Measurements from ENCODE around the gene GABARAP.
"Not testable (repeated sequence)": the region's sequence is repeated elsewhere in the genome, so short reads cannot be mapped to it uniquely, and the experiment has no call there.

The GABARAP gene

DNA sequence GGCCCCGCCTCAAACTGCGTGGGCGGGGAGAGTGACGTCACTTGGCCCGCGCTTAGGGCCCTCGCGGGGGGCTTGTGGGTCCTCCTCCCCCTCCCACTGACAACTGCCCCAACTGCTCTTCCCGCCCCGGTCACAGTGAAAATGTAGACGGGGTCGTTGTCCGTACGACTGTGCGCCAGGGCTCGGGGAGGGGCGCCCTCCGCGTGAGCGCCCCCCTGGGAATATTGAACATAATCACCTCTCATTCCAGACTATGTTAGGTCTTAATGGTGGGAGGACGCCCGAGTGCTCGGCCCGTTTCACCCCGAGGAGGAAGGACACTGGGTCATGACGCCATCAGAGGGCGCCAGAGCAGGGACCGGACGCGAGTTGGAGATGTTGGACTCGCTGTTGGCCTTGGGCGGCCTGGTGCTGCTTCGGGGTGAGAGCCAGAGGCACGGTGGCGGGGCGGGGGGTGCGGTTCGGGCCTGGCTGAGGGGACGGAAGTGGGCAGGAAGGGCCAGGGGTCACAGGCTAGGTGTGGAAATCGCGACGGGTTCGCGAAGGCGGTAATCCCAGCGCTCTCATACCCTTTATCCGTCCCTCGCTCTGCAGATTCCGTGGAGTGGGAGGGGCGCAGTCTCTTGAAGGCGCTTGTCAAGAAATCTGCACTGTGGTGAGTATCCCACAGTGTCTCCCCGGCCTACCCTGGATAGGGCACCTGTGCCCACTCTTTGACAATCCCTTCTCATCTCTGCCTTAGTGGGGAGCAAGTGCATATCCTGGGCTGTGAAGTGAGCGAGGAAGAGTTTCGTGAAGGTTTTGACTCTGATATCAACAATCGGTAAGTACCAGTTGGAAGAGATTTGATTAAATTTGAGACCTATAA is 10.2 kb upstream of the GABARAP start, which contains the start of gene ELP5:
Gene ELP5 (plus strand): TSS at position 40 of the 868 bp plus-strand sequence. CDS start 336 bp downstream, at position 376.
- FAIRE-seq (no peak), DNase-seq (ENCODE audit: insufficient read length, low spot score) (peak; percentile 93)
- TF ChIP-seq SPI1 (IDR thresholded peaks at IDR 0.05; ENCODE audit: low read depth, low read length) (no peak), PAX5 (IDR thresholded peaks at IDR 0.05; ENCODE audit: insufficient read depth, low read length, severe bottlenecking) (peak; percentile 22), POLR2AphosphoS5 (IDR thresholded peaks at IDR 0.05; ENCODE audit: low read depth, low read length) (peak; percentile 65), POLR2A (IDR thresholded peaks at IDR 0.05; ENCODE audit: low read depth, low read length) (peak; percentile 91), TAF1 (IDR thresholded peaks at IDR 0.05; ENCODE audit: low read depth, low read length) (peak; percentile 83), POU2F2 (IDR thresholded peaks at IDR 0.05; ENCODE audit: low read depth, low read length) (peak; percentile 54; the same call in 1 of the 2 replicates)

- FAIRE-seq (peak; percentile 100), DNase-seq (ENCODE audit: insufficient read length, low spot score) (peak; percentile 95)
- TF ChIP-seq POLR2AphosphoS5 (IDR thresholded peaks at IDR 0.05; ENCODE audit: low read depth, low read length) (peak; percentile 58; the same call in 1 of the 2 replicates), POU2F2 (IDR thresholded peaks at IDR 0.05; ENCODE audit: low read depth, low read length) (no peak), PAX5 (IDR thresholded peaks at IDR 0.05; ENCODE audit: insufficient read depth, low read length, severe bottlenecking) (no peak), TAF1 (IDR thresholded peaks at IDR 0.05; ENCODE audit: low read depth, low read length) (peak; percentile 85), POLR2A (IDR thresholded peaks at IDR 0.05; ENCODE audit: low read depth, low read length) (peak; percentile 79), SPI1 (IDR thresholded peaks at IDR 0.05; ENCODE audit: low read depth, low read length) (peak; percentile 68)
Observed at GRCh38 chr17:7251661-7252175, 9.5 kb upstream of the GABARAP start, which contains the start of gene CTDNEP1. Gene CTDNEP1 (minus strand): TSS chr17:7251734. CDS start chr17:7251296, 438 bp downstream.

DNA sequence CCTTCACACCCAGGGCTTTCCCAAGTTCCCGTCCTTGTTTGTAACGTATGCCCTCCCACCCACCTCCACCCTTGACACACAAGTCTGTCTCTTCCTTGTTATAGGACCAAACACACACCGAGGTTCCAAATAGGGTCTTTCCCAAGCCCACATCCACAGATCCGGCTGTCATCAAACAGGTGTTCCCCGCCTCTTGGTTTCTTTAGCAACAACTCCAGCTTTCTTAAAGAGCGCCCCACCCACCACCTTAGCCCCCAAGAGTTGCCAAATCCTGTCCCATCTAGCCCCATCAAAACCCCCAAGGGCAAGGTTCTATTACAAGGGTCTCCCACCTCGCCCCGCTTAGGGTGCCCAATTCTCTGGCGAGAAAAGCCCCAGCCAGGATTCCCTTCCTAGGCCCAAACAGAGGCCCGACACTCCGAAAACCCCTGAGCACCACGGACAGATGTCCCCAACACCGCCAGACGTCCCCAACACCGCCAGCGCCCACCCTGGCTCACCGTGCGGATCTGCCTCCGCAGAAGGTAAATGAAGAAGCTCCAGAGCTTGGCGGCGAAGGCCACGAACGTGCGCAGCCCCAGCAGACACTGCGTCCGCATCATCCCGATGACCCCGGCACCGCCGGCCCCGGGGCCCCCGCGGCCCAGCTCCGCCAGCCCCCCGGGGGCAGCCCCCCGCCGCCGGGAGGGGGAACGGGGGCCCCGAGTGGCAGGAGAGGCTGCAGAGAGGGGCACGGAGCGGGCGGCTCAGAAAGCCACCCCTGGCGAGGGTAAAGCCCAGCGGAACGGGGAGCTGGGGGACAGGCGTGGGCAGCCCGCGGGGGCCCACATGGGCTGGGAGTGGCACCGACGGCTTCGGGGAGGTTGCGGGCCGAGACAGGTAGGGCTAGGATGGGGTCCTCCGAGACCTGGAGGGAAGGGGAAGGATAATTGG is 8.7 kb upstream of the GABARAP start:
- DNase-seq (ENCODE audit: insufficient read length, low spot score) (no peak), FAIRE-seq (peak; percentile 83)
- no peak for TF ChIP-seq PAX5 (IDR thresholded peaks at IDR 0.05; ENCODE audit: insufficient read depth, low read length, severe bottlenecking)
- no peak for TF ChIP-seq POU2F2 (IDR thresholded peaks at IDR 0.05; ENCODE audit: low read depth, low read length)
- TF ChIP-seq POLR2AphosphoS5 (IDR thresholded peaks at IDR 0.05; ENCODE audit: low read depth, low read length): no peak
- no peak for TF ChIP-seq SPI1 (IDR thresholded peaks at IDR 0.05; ENCODE audit: low read depth, low read length)
- TF ChIP-seq TAF1 (IDR thresholded peaks at IDR 0.05; ENCODE audit: low read depth, low read length): no peak
- no peak; the same call in 1 of the 2 replicates for TF ChIP-seq POLR2A (IDR thresholded peaks at IDR 0.05; ENCODE audit: low read depth, low read length)

DNA sequence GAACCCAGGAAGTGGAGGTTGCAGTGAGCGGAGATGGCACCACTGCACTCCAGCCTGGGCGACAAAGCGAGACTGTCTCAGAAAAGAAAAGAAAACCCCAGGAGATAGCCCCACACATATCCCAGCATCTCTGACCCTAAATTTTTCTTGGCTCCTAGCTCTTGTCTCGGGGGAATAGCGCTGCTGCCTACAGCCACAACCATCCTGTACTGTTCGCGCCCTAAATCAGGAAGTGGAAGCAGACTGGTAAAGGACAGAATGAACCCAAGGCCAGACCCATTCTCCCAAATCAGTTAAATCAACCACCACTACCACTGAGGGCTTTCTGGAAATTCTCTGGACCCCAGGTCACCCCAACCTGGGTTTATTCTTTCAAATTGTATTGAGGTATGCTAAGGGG is 7.6 kb upstream of the GABARAP start:
- FAIRE-seq (no peak), DNase-seq (ENCODE audit: insufficient read length, low spot score) (no peak)
- TF ChIP-seq POLR2A (IDR thresholded peaks at IDR 0.05; ENCODE audit: low read depth, low read length) (no peak), PAX5 (IDR thresholded peaks at IDR 0.05; ENCODE audit: insufficient read depth, low read length, severe bottlenecking) (no peak), SPI1 (IDR thresholded peaks at IDR 0.05; ENCODE audit: low read depth, low read length) (peak; percentile 72), POLR2AphosphoS5 (IDR thresholded peaks at IDR 0.05; ENCODE audit: low read depth, low read length) (no peak), POU2F2 (IDR thresholded peaks at IDR 0.05; ENCODE audit: low read depth, low read length) (no peak), TAF1 (IDR thresholded peaks at IDR 0.05; ENCODE audit: low read depth, low read length) (no peak)

DNA sequence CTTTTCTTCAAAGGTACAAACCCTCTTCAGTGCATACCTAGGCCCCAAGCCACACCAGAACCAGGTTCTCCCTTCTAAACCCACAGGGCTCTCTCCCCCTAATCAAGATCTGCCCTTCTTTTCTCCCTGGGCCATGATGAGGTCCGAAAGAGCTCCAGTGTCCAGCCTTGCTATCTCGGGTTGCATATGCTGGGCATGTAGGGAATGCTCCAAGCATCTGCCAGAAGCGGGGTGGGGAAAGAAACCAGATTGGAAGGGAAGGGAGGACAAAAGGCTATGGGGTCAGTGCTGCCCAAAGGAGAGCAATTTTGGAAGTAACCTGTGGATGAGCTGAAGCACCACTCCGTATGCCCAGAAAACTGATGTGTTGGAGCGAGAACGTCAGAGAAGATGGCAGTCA is 7.0 kb upstream of the GABARAP start:
- TF ChIP-seq TAF1 (IDR thresholded peaks at IDR 0.05; ENCODE audit: low read depth, low read length) (no peak), SPI1 (IDR thresholded peaks at IDR 0.05; ENCODE audit: low read depth, low read length) (no peak), POU2F2 (IDR thresholded peaks at IDR 0.05; ENCODE audit: low read depth, low read length) (no peak), POLR2AphosphoS5 (IDR thresholded peaks at IDR 0.05; ENCODE audit: low read depth, low read length) (no peak), POLR2A (IDR thresholded peaks at IDR 0.05; ENCODE audit: low read depth, low read length) (no peak), PAX5 (IDR thresholded peaks at IDR 0.05; ENCODE audit: insufficient read depth, low read length, severe bottlenecking) (no peak)
- no peak for FAIRE-seq

GRCh38 chr17:7248796-7249195 is 6.5 kb upstream of the GABARAP start:
- TF ChIP-seq POU2F2 (IDR thresholded peaks at IDR 0.05; ENCODE audit: low read depth, low read length): no peak
- TF ChIP-seq SPI1 (IDR thresholded peaks at IDR 0.05; ENCODE audit: low read depth, low read length): no peak
- no peak for TF ChIP-seq POLR2AphosphoS5 (IDR thresholded peaks at IDR 0.05; ENCODE audit: low read depth, low read length)
- no peak for TF ChIP-seq PAX5 (IDR thresholded peaks at IDR 0.05; ENCODE audit: insufficient read depth, low read length, severe bottlenecking)
- TF ChIP-seq POLR2A (IDR thresholded peaks at IDR 0.05; ENCODE audit: low read depth, low read length): no peak
- TF ChIP-seq TAF1 (IDR thresholded peaks at IDR 0.05; ENCODE audit: low read depth, low read length): no peak
- no peak for FAIRE-seq
- DNase-seq (ENCODE audit: insufficient read length, low spot score): no peak

More for the DNA sequence above, 7.0 kb upstream of the GABARAP start:
- no peak for DNase-seq (ENCODE audit: insufficient read length, low spot score)

- TF ChIP-seq POLR2AphosphoS5 (IDR thresholded peaks at IDR 0.05; ENCODE audit: low read depth, low read length): no peak
- no peak for TF ChIP-seq SPI1 (IDR thresholded peaks at IDR 0.05; ENCODE audit: low read depth, low read length)
- TF ChIP-seq POU2F2 (IDR thresholded peaks at IDR 0.05; ENCODE audit: low read depth, low read length): no peak
- TF ChIP-seq TAF1 (IDR thresholded peaks at IDR 0.05; ENCODE audit: low read depth, low read length): no peak
- TF ChIP-seq PAX5 (IDR thresholded peaks at IDR 0.05; ENCODE audit: insufficient read depth, low read length, severe bottlenecking): no peak
- TF ChIP-seq POLR2A (IDR thresholded peaks at IDR 0.05; ENCODE audit: low read depth, low read length): no peak
- no peak for DNase-seq (ENCODE audit: insufficient read length, low spot score)
- FAIRE-seq: peak; percentile 13
Observed at GRCh38 chr17:7246779-7247178, 4.5 kb upstream of the GABARAP start.

- DNase-seq (ENCODE audit: insufficient read length, low spot score); FAIRE-seq: not testable (repeated sequence)
Observed at GRCh38 chr17:7243838-7244237, 1.6 kb upstream of the GABARAP start.

DNA sequence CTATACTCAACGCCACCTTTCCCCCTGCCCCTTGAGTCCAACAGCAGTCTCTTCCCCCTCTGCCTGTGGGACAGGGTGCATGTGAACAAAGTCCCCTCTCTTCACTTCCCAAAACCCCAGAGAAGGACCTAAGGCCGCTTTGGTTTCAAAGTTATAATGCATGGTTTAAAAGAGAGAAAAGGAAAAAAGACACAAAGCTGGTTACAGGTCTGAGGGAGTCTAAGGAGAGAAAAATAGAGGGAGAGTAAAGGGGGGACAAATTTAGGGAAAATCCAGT is 1.1 kb upstream of the GABARAP start:
- no peak for TF ChIP-seq TAF1 (IDR thresholded peaks at IDR 0.05; ENCODE audit: low read depth, low read length)
- TF ChIP-seq POLR2AphosphoS5 (IDR thresholded peaks at IDR 0.05; ENCODE audit: low read depth, low read length): no peak
- TF ChIP-seq POLR2A (IDR thresholded peaks at IDR 0.05; ENCODE audit: low read depth, low read length): no peak
- TF ChIP-seq SPI1 (IDR thresholded peaks at IDR 0.05; ENCODE audit: low read depth, low read length): no peak
- no peak for TF ChIP-seq PAX5 (IDR thresholded peaks at IDR 0.05; ENCODE audit: insufficient read depth, low read length, severe bottlenecking)
- no peak for TF ChIP-seq POU2F2 (IDR thresholded peaks at IDR 0.05; ENCODE audit: low read depth, low read length)
- DNase-seq (ENCODE audit: insufficient read length, low spot score) (no peak), FAIRE-seq (no peak)

Data from GM12891 (cell line).